GM21381 (cell line): ENCODE measurements around the gene TFCP2.
A peak's percentile ranks its signal among the peaks of the same experiment; 100 is the strongest.

ENCODE experiments used
- ATAC-seq: cut with Tn5 transposase; IDR thresholded peaks from one replicate; pipeline ENCODE4 v1.9.1; 2021; ENCODE audit warnings: mild to moderate bottlenecking, moderate library complexity; ENCODE audit not compliant: unreplicated experiment

The TFCP2 gene

GRCh38 chr12:51197736-51198567 is 25.0 kb upstream of the TFCP2 start:
- ATAC-seq = no peak

- ATAC-seq = no peak
These were observed 23.6 kb upstream of the TFCP2 start for GRCh38 chr12:51196547-51196946.

DNA sequence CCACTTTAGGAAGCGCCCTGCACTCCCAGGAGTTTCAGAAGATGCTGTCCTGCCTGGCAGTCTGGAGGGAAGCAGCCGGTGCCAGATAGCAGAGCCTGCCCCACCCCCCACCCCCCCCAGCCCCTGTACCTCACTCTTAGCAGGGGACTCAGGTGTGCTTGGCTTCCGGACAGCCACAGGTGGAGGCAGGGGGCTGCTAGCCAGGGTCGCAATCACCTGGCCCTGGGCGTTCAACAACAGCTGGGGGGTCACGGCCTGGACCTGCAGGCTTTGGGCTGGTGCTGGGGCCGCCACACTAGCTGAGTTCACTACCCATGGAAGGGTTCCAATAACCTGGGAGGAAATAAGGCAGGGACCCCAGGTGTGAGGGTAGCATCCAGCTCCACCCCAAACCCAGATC is 22.9 kb upstream of the TFCP2 start:
- no peak for ATAC-seq

DNA sequence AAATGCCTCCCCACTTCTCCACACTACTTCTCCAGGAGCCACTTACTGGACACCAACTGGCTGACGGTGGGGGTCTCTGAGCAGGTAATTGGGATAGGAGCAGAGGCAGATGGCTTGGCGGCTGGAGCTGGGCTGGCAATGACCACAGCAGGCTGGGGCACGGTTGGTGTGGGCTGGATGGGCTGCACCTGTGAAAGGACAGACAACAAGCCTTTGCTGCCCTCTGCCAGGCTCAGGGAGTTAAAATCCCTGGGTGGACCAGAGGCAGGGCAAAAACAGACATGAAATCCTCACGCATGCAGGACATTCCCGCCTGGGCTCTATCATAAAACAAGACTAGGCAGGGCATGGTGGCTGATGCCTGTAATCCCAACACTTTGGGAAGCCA is 19.3 kb upstream of the TFCP2 start:
- ATAC-seq = no peak

DNA sequence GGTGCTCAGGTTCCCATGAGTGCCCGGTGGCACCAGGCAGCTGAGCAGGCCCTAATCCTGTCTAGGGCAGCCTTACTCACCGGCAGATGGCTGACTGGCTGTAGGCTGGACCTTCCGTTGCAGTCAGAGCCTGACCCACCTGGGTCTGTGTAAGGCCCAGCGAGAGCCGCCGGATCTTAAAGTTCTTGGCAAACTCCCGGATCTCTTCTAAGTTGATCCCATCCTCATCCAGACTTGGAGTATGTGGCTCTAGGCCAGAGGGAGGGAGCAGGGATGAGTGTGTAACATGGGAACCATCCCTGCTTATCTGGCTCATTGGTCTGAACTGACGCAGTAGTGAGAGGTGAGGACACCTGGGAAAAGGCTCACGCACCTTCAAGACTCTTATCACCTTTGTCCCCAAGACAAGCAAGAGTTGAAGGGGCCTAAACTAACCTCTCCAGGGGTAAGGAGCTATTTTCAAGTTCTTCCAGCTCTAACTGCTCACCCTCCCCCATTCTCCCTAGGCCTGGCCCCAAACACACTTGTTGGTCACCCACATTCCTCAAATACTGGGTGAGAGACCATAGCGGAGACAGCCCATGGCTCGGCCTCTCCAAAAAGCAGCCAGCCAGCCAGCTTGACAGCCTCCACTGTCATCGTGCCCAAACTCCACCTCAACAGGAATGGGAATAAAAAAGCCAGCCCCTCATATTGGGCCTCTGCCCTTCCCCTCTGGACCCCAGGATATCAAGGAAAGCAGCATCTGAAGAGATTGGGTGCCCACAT is 18.8 kb upstream of the TFCP2 start:
- no peak for ATAC-seq

DNA sequence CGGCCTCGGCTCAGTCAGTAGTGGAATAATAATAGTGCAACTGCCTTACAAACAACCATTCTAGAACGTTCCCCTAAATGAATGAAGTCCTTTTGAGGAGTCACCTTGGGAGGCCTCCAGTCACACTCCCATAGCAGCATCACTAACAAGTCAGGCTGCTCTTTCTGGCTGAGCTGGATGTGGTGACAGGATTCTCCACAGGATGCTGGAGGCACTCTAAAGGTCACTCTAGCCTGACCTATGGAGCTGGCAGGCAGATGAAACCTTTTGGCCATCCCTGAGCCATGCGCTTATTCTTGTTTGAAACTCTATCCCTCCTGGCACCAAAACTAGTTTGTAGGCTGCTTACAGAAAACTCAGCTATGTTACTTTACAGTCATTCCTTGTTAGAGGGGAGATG is 17.9 kb upstream of the TFCP2 start:
- ATAC-seq = no peak

GRCh38 chr12:51189790-51190355 is 16.9 kb upstream of the TFCP2 start:
- ATAC-seq = no peak

- peak; percentile 57 for ATAC-seq
These were observed 15.6 kb upstream of the TFCP2 start for GRCh38 chr12:51188359-51189051.

DNA sequence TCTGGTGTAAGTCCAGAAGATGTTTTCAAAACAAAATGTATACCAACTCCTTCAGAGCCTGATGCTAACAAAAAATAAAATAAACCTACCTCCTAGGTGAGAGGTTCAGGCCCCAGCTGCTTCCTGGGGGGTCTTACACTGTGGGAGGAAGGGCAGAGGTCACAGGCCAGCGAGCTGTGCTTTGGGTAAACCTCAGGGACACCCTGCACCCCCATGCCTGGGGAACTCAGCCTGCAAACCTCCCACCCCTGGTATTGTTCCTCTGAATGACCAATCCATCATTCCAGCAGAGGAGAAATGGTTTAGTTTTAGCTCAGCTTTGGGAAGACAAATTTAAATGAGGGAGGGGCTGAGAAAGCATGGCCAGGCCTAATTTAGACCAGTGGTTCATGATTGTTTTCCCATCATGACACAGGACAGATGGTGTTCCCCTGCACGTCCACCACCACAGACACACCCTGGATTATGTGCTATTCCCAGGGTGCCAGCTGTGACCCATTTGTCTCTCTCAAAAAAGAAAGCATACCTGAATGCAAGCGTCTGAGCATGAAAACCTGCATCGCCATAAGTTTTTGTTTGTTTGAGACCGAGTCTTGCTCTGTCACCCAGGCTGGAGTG is 14.5 kb upstream of the TFCP2 start:
- ATAC-seq = no peak

GRCh38 chr12:51186465-51187085 is 13.6 kb upstream of the TFCP2 start:
- ATAC-seq = no peak

DNA sequence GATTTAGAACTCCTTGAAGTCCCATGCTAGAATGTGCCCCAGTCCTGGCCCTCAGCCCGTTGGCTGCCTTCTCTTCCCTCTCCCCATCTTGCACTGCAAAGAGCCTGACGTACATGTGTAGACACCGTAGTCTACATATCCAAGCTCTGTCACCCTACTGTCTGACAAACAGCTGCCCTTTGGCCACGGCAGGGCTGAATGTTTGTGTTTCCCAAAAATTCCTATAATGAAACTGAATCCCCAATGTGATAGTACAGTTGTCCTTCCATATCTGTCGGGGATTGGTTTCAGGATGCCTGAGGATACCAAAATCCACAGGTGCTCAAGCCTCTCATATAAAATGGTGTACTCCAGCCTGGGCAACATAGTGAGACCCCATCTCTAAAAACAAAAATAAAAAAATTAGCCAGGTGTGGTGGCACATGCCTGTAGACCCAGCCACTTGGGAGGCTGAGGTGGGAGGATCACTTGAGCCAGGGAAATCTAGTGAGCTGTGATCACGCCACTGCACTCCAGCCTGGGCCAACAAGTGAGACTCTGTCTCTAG is 12.3 kb upstream of the TFCP2 start:
- no peak for ATAC-seq

- ATAC-seq = no peak
These were observed 10.9 kb upstream of the TFCP2 start for GRCh38 chr12:51183816-51184215.

DNA sequence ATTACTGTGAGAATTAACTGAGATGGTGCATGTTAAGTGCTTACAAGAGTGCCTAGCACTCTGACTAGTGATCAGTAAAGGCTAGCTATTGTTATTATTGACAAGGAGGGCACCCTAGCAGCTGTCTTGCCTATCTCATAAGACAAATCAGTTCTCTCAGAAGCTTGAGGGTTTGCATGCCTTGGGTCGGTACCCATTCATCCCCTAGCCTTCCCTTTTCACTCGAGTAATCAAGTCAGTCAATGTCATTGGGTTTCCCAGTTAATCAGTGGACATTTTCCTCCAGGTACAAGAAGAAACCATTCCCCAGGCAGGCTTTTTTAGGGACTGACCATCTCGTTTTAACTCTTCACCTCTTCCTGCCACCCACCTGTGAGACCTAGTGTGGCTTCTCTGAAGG is 10.4 kb upstream of the TFCP2 start:
- ATAC-seq = no peak

GRCh38 chr12:51181558-51181957 is 8.6 kb upstream of the TFCP2 start:
- ATAC-seq = no peak

DNA sequence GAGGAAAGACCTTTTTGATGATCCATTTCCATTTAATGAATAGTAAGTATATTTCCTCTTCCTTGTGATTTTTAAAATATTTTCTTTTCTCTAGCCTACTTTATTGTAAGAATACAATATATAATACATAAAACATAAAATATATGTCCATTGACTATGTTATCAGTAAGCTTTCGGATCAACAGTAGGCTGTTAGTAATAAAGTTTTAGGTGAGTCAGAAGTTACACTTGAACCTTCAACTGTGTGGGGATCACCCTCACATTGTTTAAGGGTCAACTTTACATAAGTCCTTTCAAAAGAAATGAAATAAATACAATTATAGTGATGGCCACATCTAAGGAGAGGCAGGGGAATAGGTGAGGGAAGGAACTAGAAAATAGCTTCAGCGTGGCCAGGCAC is 5.0 kb upstream of the TFCP2 start:
- ATAC-seq = no peak

DNA sequence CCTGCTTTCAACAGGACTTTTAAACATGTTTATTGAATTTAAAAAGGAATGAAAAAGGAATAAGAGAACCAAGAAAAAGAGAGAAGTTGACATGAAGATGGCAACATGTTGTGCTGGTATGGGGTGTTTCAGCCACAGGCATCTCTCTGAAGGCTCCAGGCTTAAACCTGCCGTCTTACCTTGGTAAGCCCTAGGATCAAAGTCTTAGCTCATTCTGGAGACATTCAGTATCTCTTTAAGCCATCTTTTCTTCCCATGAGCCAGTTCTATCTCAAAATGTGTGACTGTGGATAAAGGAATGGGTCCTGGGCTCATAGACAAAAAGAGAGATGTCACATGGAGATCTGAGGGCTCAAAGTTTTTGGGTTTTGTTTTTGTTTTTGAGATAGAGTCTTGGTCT is 1.6 kb upstream of the TFCP2 start:
- ATAC-seq = no peak

DNA sequence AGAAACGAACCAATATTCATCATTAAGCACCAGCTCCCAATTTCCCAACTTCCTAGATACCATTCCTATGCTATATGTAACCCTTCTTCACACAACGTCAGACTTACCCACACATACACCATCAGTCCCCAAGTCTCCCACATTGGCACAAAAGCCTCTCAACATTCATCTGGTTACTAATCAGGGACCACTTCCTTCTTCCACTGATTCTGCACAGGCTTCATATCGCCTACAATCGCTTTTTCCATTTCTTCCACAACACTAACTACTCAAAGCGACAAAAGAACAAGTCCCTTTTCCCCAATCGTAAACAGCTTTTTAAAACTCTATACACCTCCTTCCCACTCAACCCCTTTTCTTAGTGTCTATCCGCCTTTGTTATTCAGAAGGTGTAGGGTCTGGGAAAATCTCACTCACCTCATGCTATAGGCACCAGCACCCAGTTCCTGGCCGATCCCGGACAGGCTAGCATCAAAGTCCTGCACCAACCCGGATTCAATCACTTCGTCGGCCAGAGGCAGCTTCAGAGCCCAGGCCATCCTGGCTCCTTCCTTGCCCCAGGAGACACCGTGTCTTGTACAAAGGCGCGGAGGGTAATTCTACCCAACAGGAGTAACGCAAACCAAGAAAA is 936 bp downstream of the TFCP2 start:
- ATAC-seq = peak; percentile 11

DNA sequence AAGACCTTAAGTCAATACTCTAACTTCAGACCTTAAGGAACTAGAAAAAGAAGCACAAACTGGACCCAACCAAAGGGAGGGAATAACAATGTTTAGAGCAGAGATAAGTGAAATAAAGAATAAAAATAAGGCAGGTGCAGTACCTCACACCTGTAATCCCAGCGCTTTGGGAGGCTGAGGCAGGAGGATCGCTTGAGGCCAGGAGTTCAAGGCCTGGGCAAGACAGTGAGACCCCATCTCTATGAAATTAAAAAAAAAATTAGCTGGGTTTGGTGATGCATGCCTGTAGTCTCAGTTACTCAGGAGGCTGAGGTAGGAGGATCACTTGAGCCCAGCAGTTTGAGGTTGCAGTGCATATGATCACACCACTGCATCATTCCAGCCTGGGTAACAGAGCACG is 9.1 kb downstream of the TFCP2 start:
- no peak for ATAC-seq

DNA sequence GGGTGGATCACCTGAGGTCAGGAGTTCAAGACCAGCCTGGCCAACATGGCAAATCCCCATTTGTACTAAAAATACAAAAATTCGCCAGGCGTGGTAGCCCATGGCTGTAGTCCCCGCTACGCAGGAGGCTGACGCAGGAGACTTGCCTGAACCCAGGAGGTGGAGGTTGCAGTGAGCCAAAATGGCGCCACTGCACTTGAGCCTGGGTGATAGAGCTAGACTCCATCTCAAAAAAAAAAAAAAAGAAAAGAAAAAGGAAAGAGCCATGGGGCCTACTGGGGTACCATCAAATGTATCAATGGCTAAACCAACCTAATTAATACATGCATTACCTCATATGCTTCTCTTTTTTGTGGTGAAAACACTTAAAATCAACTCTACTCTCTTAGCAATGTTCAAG is 10.7 kb downstream of the TFCP2 start:
- ATAC-seq = no peak
